Stimulated activated naive CD8-positive, alpha-beta T cell treated with anti-CD3 and anti-CD28 coated beads, Interleukin-15, Interleukin-2, amounts not matched to agents 100 ng/mL and 50 ng/mL, for 24 hours (primary cell): ENCODE measurements around the gene GLT1D1.

Source experiments
- H3K27ac Mint-ChIP-seq: one replicate; pipeline ENCODE4 v1.8.0; 2021; ENCODE audit warnings: mild to moderate bottlenecking, mixed read lengths
- H3K27me3 Mint-ChIP-seq: one replicate; pipeline ENCODE4 v1.8.0; 2021; ENCODE audit warnings: mixed read lengths
- H3K36me3 Mint-ChIP-seq: one replicate; pipeline ENCODE4 v1.8.0; 2021; ENCODE audit warnings: low read depth, mixed read lengths
- H3K4me1 Mint-ChIP-seq: one replicate; pipeline ENCODE4 v1.8.0; 2021; ENCODE audit warnings: low read depth, mixed read lengths
- H3K4me3 Mint-ChIP-seq: one replicate; pipeline ENCODE4 v1.8.0; 2021; ENCODE audit warnings: mild to moderate bottlenecking, mixed read lengths
- H3K9me3 Mint-ChIP-seq: one replicate; pipeline ENCODE4 v1.8.0; 2021; ENCODE audit warnings: mixed read lengths

GLT1D1 gene

DNA sequence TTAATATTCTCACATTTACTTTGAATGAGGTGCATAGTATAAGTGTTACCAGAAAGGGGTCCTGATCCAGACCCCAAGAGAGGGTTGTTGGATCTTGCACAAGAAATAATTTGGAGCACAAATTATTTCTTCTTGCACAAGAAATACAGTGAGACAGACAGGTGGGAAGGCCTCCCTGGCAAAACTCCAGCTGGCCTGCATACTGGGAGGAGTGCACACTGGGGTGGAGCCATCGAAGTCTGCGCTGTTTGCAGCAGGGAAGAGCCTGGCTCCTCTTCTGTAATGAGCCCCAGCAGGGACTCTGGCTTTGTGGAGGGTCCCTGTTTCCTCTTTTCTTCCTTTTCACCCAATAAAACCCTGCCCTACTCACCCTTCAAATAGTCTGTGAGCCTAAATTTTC is 141.6 kb downstream of the GLT1D1 start:
- Mint-ChIP-seq H3K27me3 (peaks cover 3% of the 10 kb centered on the region), H3K36me3 (no peaks in the 10 kb centered on the region), H3K4me3 (no peak overlapping the region), H3K4me1 (no peaks in the 10 kb centered on the region), H3K9me3 (peaks cover 12% of the 10 kb centered on the region), H3K27ac (no peak overlapping the region)

DNA sequence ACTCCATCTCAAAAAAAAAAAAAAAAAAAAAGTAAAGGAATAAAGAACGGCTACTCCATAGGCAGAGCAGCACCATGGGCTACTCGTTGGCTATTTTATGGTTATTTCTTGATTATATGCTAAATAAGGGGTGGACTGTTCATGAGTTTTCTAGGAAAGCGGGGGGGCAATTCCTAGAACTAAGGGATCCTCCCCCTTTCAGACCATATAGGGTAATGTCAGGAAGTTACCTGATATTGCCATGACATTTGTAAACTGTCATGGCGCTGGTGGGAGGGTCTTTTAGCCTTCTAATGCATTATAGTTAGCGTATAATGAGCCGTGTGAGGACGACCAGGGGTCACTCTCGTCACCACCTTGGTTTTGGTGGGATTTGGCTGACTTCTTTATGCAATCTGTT is 142.3 kb downstream of the GLT1D1 start:
- Mint-ChIP-seq H3K36me3 (no peaks in the 10 kb centered on the region), H3K27me3 (peaks cover 7% of the 10 kb centered on the region), H3K4me3 (no peak overlapping the region)

DNA sequence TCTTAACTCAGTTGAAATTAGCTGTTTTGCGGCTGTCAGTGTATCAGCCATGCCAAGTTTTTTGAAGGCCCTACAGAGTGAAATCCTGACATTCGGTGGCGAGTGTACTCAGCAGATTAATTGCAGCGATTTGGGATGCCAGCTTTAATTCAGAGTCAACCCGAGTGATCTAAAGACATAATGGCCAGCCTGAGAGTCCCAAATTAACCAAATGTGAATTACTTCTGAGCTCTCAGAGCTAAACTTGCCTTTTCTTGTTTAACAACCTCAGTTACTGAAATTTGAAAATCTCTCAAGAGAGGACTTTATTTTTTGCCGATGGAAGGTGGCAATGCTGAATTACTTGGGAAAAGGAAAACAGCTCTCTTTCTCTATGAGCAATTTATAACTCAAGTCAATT is 148.5 kb downstream of the GLT1D1 start:
- H3K27me3 Mint-ChIP-seq = peaks cover 8% of the 10 kb centered on the region
- no peaks in the 10 kb centered on the region for H3K4me1 Mint-ChIP-seq
- no peak overlapping the region for H3K4me3 Mint-ChIP-seq
- peaks cover 3% of the 10 kb centered on the region for H3K36me3 Mint-ChIP-seq
- H3K9me3 Mint-ChIP-seq = peaks cover 8% of the 10 kb centered on the region
- no peak overlapping the region for H3K27ac Mint-ChIP-seq

More for the DNA sequence above, 142.3 kb downstream of the GLT1D1 start:
- peaks cover 11% of the 10 kb centered on the region for H3K9me3 Mint-ChIP-seq
- no peaks in the 10 kb centered on the region for H3K4me1 Mint-ChIP-seq
- no peak overlapping the region for H3K27ac Mint-ChIP-seq

DNA sequence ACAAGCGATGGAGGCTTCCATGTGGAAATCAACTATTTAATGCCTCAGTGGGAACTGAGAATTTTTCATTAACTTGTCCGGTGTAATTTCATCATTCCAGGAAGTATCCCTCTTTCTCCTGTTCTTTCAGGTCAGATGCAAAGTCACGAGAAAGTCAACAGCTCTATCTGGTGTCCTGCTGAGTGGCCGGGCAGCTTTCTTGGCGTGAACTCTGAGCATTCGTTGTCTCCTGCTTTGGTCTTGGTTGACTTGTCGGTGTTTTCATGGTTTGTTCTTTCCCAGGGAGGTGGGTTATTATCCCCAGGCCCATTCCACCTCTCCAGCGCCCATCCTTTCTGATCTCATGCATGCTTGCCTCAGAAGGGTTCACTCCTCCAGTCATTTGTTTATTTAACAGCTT is 149.1 kb downstream of the GLT1D1 start:
- Mint-ChIP-seq H3K9me3 (peaks cover 3% of the 10 kb centered on the region), H3K36me3 (peaks cover 3% of the 10 kb centered on the region), H3K4me1 (no peaks in the 10 kb centered on the region), H3K4me3 (no peak overlapping the region), H3K27me3 (peaks cover 8% of the 10 kb centered on the region), H3K27ac (no peak overlapping the region)

DNA sequence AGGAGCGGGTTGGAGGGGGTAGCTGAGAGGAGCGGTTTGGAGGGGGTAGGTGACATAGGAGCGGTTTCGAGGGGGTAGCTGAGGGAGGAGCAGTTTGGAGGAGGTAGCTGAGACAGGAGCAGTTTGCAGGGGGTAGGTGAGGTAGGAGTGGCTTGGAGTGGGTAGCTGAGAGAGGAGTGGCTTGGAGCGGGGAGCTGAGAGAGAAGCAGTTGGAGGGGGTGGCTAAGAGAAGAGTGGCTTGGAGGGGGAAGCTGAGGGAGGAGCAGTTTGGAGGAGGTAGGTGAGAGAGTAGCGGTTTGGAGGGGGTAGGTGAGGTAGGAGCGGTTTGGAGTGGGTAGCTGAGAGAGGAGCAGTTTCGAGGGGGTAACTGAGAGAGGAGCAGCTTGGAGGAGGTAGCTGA is 152.1 kb downstream of the GLT1D1 start:
- Mint-ChIP-seq H3K36me3 (peaks cover 3% of the 10 kb centered on the region), H3K4me3 (no peak overlapping the region), H3K4me1 (no peaks in the 10 kb centered on the region), H3K27me3 (peaks cover 5% of the 10 kb centered on the region), H3K27ac (no peak overlapping the region), H3K9me3 (peaks cover 10% of the 10 kb centered on the region)

DNA sequence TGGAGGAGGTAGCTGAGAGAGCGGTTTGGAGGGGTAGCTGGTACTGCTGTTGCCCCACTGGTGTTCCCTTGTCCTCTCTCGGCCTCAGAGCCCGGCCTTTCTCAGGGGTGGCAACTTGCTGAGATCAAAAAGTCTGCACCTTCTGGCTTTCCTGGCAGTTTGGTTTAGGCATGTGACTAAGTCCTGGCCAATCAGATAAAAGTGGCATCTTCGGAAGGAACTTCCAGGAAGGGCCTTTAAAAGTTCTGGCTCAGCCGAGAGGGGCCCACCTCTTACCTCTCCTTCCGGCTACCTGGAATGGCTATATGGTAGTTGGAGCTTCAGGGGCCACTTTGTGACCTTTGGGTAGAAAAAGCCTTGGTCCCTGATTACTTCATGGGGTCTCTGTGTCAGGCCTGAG is 152.6 kb downstream of the GLT1D1 start:
- Mint-ChIP-seq H3K4me3 (no peak overlapping the region), H3K4me1 (no peaks in the 10 kb centered on the region), H3K27me3 (peaks cover 6% of the 10 kb centered on the region), H3K36me3 (peaks cover 3% of the 10 kb centered on the region), H3K9me3 (peaks cover 13% of the 10 kb centered on the region), H3K27ac (no peak overlapping the region)

DNA sequence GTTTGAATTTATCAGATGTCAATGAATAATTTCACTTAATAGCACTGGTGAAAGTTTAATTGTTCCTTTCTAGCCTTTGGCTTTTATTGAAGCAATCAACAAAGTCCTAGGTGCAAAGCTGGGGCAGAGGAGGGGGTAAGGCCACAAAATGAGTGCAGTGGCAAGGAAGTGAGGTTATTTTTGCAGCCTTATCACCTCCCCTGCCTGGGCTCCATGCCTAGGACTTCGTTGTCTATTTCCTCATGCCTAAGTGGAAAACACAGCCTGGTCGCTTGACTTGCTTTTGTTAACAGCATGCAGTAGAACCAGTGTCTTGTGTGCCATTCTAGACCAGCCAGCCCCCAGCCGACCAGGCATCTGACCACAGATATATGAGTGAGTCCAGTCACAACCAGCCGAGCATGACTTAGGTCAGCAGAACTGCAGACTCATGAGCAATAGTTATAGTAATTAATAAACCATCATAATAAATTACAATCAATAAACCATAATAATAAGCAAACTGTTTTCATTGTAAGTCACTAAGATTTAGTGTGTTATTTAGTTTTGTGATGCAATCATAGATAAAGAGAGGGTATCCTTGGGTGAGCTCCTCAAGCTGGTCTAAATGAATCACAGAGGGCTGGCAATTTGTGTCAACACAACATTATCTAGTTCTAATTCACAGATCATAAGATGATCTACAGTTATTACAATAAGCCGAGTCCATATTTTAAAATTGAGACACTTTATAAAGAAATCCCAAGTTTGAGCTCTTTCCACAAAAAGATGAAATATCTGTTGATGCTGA is 156.8 kb downstream of the GLT1D1 start:
- H3K4me1 Mint-ChIP-seq = no peaks in the 10 kb centered on the region

DNA sequence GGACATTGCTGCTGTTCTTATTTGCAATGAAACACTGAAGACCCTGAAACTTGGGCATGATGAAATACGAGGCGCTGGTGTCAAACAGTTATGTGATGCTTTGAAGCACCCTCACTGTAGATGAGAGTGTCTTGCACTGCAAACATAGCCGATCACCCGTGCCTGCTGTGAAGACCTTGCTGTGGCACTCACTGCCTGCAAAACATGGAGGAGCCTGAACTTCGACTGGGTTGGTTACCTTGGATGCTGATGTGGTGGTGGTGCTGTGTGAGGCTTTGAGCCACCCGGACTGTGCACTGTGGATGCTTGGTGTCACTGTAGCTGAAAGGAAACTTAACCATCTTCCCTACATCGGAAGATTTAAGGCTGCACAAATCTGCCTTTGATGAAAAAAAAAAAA is 162.9 kb downstream of the GLT1D1 start:
- H3K4me3 Mint-ChIP-seq = no peak overlapping the region
- no peak overlapping the region for H3K27ac Mint-ChIP-seq
- H3K36me3 Mint-ChIP-seq = no peaks in the 10 kb centered on the region
- H3K27me3 Mint-ChIP-seq = peaks cover 3% of the 10 kb centered on the region
- peaks cover 8% of the 10 kb centered on the region for H3K9me3 Mint-ChIP-seq
- H3K4me1 Mint-ChIP-seq = no peaks in the 10 kb centered on the region

More for the DNA sequence above, 156.8 kb downstream of the GLT1D1 start:
- Mint-ChIP-seq H3K27me3 (peaks cover 3% of the 10 kb centered on the region), H3K9me3 (peaks cover 12% of the 10 kb centered on the region), H3K27ac (no peak overlapping the region), H3K36me3 (no peaks in the 10 kb centered on the region), H3K4me3 (no peak overlapping the region)

DNA sequence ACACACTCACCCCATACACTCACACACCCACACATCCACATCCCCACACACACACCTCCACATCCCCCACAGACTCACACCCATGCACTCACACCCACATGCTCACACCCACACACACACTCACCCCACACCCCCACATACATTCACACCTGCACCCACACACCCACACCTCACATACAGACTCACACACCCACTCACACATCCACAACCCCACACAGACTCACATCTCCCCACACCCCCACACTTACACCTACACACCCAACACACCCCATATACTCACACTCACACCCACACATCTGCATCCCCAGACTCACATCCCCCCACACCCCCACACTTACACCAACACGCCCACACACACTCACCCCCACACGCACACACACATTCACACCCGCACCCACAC is 171.8 kb downstream of the GLT1D1 start:
- Mint-ChIP-seq H3K9me3 (peaks cover 13% of the 10 kb centered on the region), H3K36me3 (no peaks in the 10 kb centered on the region), H3K4me1 (no peaks in the 10 kb centered on the region), H3K27ac (no peak overlapping the region), H3K27me3 (no peaks in the 10 kb centered on the region), H3K4me3 (no peak overlapping the region)

DNA sequence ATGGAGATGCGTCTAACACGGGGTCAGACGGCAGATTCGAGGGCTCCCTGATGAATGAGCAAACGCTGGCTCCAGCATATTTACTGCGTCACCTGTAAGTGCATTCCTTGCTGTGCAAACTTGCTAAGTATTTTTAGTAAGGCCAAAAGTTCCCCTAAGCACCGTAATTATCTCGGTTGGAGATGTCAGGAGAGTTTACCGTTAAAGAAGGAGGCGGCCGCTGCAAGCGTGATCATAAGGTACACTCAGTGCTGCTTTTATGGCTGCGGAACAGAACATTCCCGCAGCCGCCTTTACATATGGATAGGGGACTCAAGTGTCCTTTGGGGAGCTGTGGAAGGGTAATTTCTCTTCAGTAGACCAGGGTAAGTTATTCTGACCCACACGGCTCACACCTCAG is 175.6 kb downstream of the GLT1D1 start:
- Mint-ChIP-seq H3K27me3 (no peaks in the 10 kb centered on the region), H3K27ac (no peak overlapping the region), H3K4me3 (no peak overlapping the region), H3K4me1 (no peaks in the 10 kb centered on the region), H3K9me3 (peaks cover 4% of the 10 kb centered on the region), H3K36me3 (no peaks in the 10 kb centered on the region)
